Measurements from ENCODE around the gene KDM2B.
"Not testable (repeated sequence)": the region's sequence is repeated elsewhere in the genome, so short reads cannot be mapped to it uniquely, and the experiment has no call there.

KDM2B gene

GRCh38 chr12:121384891-121385290, 195.9 kb downstream of the KDM2B start:
- not testable (repeated sequence) for DNase-seq (ENCODE audit: low read depth in 2 of 2)

DNA sequence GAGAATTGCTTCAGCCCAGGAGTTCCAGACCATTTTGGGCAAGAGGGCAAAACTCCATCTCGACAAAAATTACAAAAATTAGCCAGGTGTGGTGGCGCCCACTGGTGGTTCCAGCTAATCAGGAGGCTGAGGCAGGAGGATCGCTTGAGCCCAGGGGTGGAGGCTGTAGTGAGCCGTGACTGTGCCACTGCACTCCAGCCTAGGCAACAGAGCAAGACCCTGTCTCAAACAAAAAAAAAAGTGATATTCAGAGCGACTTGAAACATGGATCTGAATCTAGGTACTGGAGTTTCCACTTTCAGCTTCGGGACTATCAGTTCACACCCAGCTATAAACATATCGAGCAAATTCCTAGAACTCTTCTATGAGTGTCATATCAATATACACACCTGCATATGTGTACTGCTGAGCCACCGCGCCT, 197.2 kb downstream of the KDM2B start:
- DNase-seq (ENCODE audit: low read depth in 2 of 2): no peak

DNA sequence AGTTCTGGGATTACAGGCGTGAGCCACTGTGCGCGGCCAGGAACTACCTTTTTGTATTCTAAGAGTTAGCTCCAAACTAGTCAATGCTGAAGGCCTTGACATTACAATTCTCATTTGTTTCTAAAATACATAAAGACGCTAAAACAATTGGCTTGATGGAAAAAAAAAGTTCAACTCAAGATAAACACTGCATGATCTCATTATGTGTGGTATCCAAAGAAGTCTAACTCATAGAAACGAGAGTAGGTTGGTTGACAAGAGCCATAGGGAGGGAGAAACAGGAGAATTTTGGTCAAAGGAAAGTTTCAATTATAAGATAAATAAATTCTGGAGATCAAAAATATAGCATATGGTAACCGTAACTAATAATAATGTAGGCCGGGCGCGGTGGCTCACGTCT, 200.9 kb downstream of the KDM2B start:
- no peak for DNase-seq (ENCODE audit: low read depth in 2 of 2)

All from stimulated activated CD4-positive, alpha-beta T cell treated with anti-CD3 and anti-CD28 coated beads, Interleukin-15, amount 100 ng/mL, for 48 hours (primary cell).